Smooth muscle cell of the brain vasculature (primary cell): ENCODE results near the gene NGRN.

ENCODE experiments used
- DNase-seq: peaks from one replicate; pipeline ENCODE4 v3.0.0-alpha.2; 2012; ENCODE audit warnings: low read depth, low spot score

NGRN gene

GRCh38 chr15:90318591-90318990, 53.1 kb downstream of the NGRN start:
- no peak for DNase-seq

- peak; percentile 81 for DNase-seq
Measured at GRCh38 chr15:90320062-90320884, 54.8 kb downstream of the NGRN start.

GRCh38 chr15:90320885-90321278, 55.4 kb downstream of the NGRN start:
- no peak for DNase-seq
